SH-SY5Y (cell line): ENCODE data around the gene PLLP.
A peak's percentile ranks its signal among the peaks of the same experiment; 100 is the strongest.

Source experiments
- GATA2 ChIP-seq: IDR thresholded peaks from 2 replicates; pipeline ENCODE4 v1.6.1; 2011; ENCODE audit warnings: mild to moderate bottlenecking, low read depth, low read length
- GATA3 ChIP-seq: IDR thresholded peaks from 2 replicates; pipeline ENCODE4 v1.6.1; 2011; ENCODE audit warnings: low read depth, mild to moderate bottlenecking, low read length, moderate library complexity

PLLP gene

GRCh38 chr16:57289391-57290257 lies 5.2 kb upstream of the PLLP start:
- TF ChIP-seq GATA2 (no peak), GATA3 (no peak)

DNA sequence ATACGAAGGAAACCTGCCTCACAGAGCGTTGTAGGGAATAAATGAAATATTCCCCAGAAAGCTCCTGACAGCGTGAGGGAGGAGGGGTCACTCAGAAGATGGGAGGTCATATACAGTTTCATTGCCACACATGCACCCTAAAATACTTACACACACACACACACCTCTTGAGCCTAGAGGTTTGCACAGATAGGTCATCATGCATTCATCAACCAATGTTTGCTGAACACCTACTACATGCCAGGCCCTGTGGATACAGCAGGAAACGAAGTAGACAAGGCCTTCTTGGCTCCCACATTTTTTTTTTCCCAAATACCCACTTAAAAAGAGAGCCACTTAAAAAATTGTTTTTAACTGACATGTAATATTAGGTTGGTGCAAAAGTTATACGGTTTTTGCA lies 907 bp upstream of the PLLP start:
- TF ChIP-seq GATA2 (no peak), GATA3 (no peak)

DNA sequence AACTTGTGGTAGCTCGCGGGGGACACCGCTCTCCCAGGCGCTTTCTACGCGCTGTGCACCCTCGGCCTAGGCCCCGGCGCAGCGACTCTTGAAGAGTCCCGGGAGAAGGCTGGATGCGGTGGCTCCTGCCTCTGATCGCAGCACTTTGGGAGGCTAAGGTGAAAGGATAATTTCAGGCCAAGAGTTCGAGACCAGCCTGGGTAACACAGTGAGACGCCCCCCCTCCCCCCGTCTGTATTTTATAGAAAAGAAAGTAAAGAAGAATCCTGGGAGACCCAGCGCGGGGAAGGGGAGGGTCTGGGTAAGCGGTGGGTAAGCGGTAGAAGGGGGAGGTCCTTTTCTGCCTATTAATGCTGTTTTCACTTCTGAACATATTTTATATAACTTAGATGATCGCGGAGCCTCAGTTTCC lies 486 bp upstream of the PLLP start:
- no peak for TF ChIP-seq GATA3
- no peak for TF ChIP-seq GATA2

DNA sequence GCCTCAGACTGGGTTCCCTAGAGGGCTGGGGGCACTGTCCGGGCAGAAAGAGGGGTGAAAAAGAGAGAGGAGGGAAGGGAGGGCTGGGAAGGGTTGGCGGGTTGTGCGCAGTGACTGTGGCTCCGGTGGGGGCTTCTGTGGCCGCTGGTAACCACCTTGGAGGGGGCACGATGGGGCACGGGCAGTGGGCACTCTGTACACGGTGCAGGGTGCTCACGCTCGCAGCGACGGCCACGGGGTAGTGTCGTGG lies 588 bp downstream of the PLLP start:
- TF ChIP-seq GATA3, result no peak
- no peak for TF ChIP-seq GATA2

DNA sequence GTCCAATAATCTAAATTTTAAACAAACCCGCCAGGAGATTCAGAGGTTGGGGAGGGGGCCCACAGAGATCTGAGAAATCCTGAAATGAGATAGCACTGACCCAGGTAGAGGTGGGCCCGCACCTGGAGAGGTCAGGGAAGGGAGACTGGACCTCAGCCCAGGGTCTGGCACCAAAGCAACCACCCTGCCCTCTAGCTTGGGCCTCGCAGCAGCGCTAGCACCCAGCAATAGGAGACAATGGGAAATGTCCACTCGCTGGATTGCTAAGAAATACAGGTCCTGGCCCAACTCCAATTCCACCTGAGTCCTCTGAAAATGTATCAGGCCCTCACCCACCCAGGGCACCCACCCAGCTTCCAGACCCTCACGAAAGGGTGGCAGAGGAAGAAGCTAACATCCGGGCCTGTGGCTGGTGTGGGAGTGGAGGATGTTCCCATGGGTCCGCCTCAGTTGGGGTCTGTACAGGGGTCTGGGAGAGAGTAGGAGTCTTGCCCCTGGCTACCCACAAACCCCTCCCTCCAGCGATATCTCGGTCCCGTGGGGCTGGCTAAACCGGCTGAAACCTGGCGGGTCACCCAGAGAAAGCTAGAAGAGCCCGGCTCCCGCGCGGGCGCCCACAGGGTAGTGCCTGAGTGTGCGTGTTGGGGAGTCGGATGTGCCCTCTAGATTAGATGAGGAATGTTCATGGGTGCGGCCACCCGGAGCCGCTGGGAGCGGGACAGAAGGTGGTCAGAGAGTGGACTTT lies 1.1 kb downstream of the PLLP start:
- TF ChIP-seq GATA3, result no peak
- no peak for TF ChIP-seq GATA2

GRCh38 chr16:57282510-57283213 lies 1.8 kb downstream of the PLLP start:
- TF ChIP-seq GATA3 (no peak), GATA2 (no peak)

GRCh38 chr16:57281791-57282190 lies 2.7 kb downstream of the PLLP start:
- TF ChIP-seq GATA3 (no peak), GATA2 (no peak)

DNA sequence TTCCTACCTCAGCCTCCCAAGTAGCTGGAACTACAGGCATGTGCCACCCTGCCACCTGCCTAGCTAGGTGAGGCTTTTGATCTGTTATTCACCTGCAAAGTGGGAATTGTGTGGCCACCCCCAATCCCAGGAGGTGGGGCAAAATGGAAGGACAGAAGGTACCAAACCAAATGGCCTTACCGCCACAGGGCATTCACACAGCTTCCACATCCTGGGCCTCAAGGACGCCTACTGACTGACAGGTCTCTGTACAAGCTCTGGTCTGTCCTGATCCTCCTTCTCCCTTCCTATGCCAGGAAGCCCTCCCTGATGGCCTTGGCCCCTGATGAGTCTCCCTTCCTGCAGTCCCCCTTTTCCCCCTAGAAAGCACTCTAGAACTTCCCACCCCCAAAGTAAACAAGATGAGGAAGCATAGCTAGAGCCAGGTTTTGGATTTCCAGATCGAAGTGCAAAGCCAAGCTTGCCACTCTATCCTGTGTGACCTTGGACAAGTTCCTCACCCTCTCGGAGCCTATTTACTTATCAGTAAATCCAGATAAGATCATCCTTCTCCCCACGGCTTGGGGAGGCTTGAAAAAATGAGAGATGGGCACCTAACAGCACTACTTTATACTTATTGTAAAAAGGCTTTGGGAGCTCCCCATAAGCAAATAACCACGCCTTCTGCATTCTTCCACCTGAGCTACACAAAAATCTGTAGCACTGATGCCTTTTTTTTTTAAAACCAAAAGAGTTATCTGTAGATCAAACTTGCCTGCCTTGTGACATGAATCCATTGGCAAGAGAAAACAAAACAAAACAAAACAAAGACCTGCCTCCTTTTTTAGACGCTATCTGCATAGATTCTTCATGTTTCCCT lies 4.5 kb downstream of the PLLP start:
- TF ChIP-seq GATA3 (no peak), GATA2 (no peak)

- TF ChIP-seq GATA3 (no peak), GATA2 (no peak)
These were observed 6.0 kb downstream of the PLLP start for GRCh38 chr16:57278494-57278893.

- TF ChIP-seq GATA3 (no peak), GATA2 (no peak)
These were observed 6.9 kb downstream of the PLLP start for GRCh38 chr16:57277586-57277985.

DNA sequence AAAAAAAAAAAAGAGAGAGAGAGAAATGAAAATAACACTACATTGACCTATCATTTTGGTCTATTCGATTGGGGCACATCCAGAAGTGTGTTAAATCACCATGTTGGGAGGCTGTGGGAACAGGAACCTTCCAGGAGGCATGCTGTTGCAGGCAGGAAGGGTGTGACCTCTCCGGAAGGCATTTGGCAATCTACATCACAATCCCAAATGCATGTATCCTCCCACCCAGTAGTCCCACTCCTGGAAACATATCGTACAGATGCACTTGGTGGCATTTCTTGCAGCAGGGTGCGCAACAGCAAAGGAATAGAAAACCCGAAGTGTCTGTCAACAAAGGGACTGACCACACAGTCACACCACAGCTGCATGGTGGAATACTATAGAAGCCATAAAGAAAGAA lies 7.9 kb downstream of the PLLP start:
- TF ChIP-seq GATA3 (no peak), GATA2 (no peak)

DNA sequence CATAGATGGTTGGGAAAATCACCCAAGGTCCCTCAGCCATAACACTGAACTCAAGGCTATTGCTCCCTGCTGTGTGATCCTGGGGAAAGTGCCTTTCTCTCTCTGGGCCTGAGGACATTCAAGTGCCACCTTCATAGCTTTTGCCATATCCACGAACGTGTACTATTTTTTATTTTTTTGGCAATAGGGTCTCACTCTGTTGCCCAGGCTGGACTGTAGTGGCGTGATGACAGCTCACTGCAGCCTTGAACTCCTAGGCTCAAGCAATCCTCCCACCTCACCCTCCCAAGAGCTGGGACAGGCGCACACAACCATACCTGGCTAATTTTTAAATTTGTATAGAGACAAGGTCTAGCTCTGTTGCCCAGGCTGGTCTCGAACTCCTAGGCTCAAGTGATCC lies 10.6 kb downstream of the PLLP start:
- TF ChIP-seq GATA3 (no peak), GATA2 (no peak)

DNA sequence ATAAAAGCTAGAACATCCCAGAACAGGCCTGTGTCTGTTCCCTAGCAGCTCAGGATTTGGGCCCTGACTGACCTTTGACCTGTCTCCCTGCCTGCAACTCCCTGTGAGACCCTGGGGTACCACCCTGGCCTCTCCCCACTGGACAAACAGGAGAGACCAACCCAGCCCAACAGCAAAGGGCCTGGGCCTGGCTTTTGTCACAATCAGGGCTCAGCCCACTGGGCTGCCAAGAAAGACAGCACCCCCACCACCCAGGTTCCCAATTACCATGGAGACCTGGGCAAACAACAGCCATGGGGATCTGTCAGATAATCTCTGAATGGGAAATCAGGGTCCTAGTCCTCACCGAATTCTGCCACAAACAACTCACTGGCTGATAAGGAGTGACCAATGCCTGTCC lies 11.1 kb downstream of the PLLP start:
- TF ChIP-seq GATA2 (peak; percentile 83), GATA3 (no peak)

DNA sequence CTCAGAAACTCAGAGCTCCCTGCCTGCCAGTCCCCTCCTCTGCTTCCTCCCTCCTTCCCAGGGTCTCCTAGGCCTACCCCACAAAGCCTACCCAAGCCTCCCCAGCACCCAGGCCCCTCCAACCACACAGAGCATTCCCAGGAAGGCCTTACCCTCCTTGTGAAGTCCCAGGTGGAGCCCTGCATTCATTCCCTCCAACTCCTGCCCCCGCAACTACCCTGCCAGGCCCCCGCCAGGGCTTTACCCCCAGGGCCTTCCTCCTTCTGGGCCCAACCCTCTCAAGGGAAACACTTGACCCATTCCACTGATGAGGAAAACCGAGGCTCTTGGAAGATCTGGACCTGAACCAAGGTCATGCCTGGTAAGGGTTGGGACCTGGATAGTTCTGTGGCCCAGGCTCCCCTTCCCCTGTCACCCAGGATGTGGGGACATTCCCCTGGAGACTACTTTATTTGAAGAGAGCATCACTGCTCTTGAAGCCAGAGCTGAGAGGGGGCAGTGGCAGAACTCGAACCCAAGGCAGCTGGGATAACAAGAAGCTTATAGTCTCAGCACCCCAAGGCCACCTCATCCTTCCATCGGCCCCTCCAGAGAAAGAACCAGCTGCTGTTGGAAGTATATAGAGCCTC lies 12.5 kb downstream of the PLLP start:
- TF ChIP-seq GATA3, result no peak
- TF ChIP-seq GATA2, result no peak

GRCh38 chr16:57271063-57271345 lies 13.5 kb downstream of the PLLP start:
- TF ChIP-seq GATA3, result no peak
- no peak for TF ChIP-seq GATA2
